PFSK-1 (cell line): ENCODE results near the gene ANKRD40.

Experiments used
- FOXP2 ChIP-seq: optimal IDR thresholded peaks from 2 replicates; pipeline ENCODE3; 2011; ENCODE audit warnings: borderline replicate concordance, control low read depth, inconsistent platforms; ENCODE audit not compliant: insufficient read depth; ENCODE audit errors: extremely low read length, extremely low read depth
- POLR2AphosphoS5 ChIP-seq: IDR thresholded peaks from 2 replicates; pipeline ENCODE4 v1.6.1; 2012; ENCODE audit warnings: low read depth, mild to moderate bottlenecking, control low read depth, low read length, moderate library complexity
- SIN3A ChIP-seq: IDR thresholded peaks from 2 replicates; pipeline ENCODE4 v1.6.1; 2012; ENCODE audit warnings: mild to moderate bottlenecking, low read length, moderate library complexity, borderline replicate concordance; ENCODE audit not compliant: insufficient read depth
- TAF1 ChIP-seq: IDR thresholded peaks from 2 replicates; pipeline ENCODE4 v1.6.1; 2012; ENCODE audit warnings: low read length, control low read depth, borderline replicate concordance; ENCODE audit not compliant: insufficient read depth
- TF ChIP-seq, protein P1 (sequence below), 2 experiments: IDR thresholded peaks; 2 replicates each; pipeline versions ENCODE4 v1.6.1 to v1.8.0; 2011 to 2012; ENCODE audit warnings: low read depth in 2 of 2, low read length in 2 of 2, control low read depth in 1 of 2, inconsistent platforms in 1 of 2, mild to moderate bottlenecking in 1 of 2, moderate library complexity in 1 of 2; ENCODE audit not compliant: insufficient read depth in 1 of 2

Gene ANKRD40

GRCh38 chr17:50651661-50652060 is 56.1 kb downstream of the ANKRD40 start:
- TF ChIP-seq FOXP2: no peak
- TF ChIP-seq TAF1: no peak

DNA sequence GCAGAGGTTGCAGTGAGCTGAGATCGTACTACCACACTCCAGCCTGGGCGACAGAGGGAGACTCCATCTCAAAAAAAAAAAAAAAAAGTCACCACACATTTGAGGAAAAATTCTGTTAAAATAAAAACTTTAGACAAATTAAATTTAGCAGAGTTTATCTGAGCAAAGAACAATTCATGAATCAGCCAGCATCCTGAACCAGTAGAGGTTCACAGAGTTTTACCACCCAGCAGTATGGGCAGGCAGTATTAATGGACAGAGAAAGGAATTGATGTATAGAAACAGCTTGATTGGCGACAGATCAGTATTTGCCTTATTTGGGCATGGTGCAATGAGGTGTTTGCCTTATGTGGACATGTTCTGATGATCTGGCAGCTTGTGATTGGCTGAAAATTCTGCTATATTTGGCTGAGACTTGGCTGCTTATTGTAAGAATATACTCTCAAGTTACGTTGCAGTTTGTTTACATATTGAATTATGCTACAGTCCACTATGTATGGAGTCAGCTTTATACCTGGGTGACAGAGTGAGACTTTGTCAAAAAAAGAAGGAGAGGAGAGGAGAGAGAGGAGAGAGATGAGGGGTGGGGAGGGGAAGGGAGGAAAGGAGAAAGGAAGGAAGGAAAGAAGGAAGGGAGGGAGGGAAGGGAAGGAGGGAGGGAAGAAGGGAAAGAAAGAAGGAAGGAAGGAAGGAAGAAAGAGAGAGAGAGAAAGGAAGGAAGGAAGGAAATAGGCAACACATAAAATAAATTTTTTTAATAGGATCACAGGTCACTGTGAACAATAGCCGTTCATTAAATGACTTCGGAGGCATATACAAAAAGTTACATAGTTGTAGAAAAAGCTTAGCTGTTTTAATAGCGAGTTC is 58.4 kb downstream of the ANKRD40 start:
- TF ChIP-seq, protein P1, sequence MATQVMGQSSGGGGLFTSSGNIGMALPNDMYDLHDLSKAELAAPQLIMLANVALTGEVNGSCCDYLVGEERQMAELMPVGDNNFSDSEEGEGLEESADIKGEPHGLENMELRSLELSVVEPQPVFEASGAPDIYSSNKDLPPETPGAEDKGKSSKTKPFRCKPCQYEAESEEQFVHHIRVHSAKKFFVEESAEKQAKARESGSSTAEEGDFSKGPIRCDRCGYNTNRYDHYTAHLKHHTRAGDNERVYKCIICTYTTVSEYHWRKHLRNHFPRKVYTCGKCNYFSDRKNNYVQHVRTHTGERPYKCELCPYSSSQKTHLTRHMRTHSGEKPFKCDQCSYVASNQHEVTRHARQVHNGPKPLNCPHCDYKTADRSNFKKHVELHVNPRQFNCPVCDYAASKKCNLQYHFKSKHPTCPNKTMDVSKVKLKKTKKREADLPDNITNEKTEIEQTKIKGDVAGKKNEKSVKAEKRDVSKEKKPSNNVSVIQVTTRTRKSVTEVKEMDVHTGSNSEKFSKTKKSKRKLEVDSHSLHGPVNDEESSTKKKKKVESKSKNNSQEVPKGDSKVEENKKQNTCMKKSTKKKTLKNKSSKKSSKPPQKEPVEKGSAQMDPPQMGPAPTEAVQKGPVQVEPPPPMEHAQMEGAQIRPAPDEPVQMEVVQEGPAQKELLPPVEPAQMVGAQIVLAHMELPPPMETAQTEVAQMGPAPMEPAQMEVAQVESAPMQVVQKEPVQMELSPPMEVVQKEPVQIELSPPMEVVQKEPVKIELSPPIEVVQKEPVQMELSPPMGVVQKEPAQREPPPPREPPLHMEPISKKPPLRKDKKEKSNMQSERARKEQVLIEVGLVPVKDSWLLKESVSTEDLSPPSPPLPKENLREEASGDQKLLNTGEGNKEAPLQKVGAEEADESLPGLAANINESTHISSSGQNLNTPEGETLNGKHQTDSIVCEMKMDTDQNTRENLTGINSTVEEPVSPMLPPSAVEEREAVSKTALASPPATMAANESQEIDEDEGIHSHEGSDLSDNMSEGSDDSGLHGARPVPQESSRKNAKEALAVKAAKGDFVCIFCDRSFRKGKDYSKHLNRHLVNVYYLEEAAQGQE (IDR thresholded peaks at IDR 0.05; ENCODE audit: insufficient read depth in 1 of 2, low read depth in 2 of 2, low read length in 2 of 2): no peak
- TF ChIP-seq FOXP2 (no peak), POLR2AphosphoS5 (no peak), TAF1 (no peak), SIN3A (no peak)

DNA sequence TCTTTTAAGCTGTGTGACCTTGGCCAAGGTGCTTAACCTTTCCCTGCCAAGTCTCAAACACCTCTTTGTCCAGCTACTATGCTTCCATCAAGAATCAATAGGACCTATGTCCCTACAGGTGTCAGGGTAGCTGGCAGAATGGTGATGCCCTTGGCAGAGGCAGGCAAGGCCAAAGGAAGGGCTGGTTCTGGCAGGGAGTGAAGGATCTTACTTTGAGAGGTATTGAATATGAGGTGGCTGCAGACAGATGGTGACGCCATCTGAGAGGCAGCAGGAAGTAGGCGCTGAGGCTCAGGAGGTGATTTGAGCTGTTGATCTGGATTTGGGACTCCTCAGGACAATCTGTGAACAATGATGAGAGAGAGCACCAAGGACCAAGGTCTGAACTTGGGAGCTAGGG is 60.5 kb downstream of the ANKRD40 start:
- TF ChIP-seq POLR2AphosphoS5 (no peak), SIN3A (no peak)

DNA sequence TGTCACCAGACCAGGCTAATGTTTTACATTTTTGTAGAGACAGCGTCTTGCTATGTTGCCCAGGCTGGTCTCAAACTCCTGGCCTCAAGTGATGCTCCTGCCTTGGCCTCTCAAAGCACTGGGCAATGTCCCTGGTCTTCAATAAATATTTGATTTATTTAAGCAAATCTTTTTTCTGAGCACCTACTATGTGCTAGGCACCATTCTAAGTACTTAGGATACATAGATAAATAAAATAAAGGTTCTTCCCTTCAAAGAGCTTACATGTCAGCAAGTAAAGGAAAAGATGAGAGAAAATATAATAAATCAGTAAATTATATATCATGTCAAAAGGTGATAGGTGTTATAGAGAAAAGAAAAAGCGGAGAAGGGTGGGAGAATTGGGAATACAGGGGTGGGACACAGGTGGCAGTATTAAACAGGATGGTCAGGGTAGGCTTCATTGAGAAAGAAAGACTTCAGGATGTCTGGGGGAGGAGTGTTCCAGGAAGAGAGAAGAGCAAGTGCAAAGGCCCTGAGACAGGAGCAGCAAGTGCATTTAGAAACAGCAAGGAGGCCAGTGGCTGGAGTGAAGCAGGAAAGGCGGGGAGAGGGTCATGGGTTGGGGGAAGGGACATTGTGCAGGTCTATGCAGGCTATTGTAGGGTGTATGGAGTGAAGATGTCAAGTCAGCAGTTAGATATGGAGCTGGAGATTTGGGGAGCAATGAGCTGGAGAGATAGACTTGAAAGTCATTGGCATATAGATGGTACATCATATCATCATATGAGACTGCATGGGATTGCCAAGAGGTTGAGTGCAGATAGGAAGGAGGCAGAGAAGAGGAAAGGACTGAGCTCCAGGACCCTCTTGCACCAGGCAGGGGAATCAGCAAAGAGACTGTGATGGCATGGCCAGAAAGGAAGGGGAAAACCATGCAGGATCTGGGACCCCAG is 61.7 kb downstream of the ANKRD40 start:
- no peak for TF ChIP-seq FOXP2
- TF ChIP-seq SIN3A: no peak
- TF ChIP-seq, protein P1 (IDR thresholded peaks at IDR 0.05; ENCODE audit: insufficient read depth in 1 of 2, low read depth in 2 of 2, low read length in 2 of 2): no peak
- no peak for TF ChIP-seq POLR2AphosphoS5
- TF ChIP-seq TAF1: no peak
